Measurements from ENCODE around the gene FOXE3. TPM values are rescaled to one million over a fixed set of nuclear protein-coding genes. Genes with fewer than 3 reads are reported as not detected.

Gene FOXE3
- total and polyA plus RNA-seq, 10 of the 15 experiments (the other 5 are each of a cell fraction or from before 2014, with no cell fraction given), result 0.13 TPM; not detected in 9

- 31% methylated on average over 3 of the region's 3 CpGs for WGBS (ENCODE audit: insufficient coverage, insufficient replicate concordance, low lambda C conversion rate, missing lambda C conversion rate)
- POLR2A ChIA-PET, result interaction anchor here (0.8 kb wide), 1 partner anchor 44 kb away, joined by 3 read pairs; no protein-coding TSS in a partner anchor
- RAD21 ChIA-PET (ENCODE audit: unreplicated experiment), result interaction anchor here (0.6 to 3.1 kb wide), 12 partner anchors 8 to 338 kb away, joined by 3 to 14 read pairs (median 4); partner anchors contain the start of gene FOXD2
- SMC1A ChIA-PET (ENCODE audit: uncharacterized antibody, unreplicated experiment), result interaction anchor here (0.7 to 2.0 kb wide), 11 partner anchors 9 to 340 kb away, joined by 3 to 10 read pairs (median 4); no protein-coding TSS in a partner anchor
- Histone ChIP-seq H3K27me3 (replicated peaks in 1 of 2; ENCODE audit: control insufficient read depth in 2 of 2, insufficient read depth in 2 of 2, low read length in 1 of 2) (no peaks in the 10 kb centered on the region), H3K4me1 (ENCODE audit: control insufficient read depth, insufficient read depth, low read length) (no peaks in the 10 kb centered on the region), H2AFZ (ENCODE audit: control insufficient read depth, low read depth, low read length) (no peak overlapping the region), H3K4me3 (no peak overlapping the region), H3K36me3 (ENCODE audit: control insufficient read depth in 2 of 2, insufficient read depth in 2 of 2, low read length in 1 of 2) (no peaks in the 10 kb centered on the region), H3K4me2 (ENCODE audit: control insufficient read depth, insufficient read depth) (no peak overlapping the region), H3K9me3 (replicated peaks; ENCODE audit: control insufficient read depth, insufficient read depth, low read length) (no peaks in the 10 kb centered on the region), H3K9ac (ENCODE audit: control insufficient read depth, insufficient read depth, low read length) (no peak overlapping the region), H4K20me1 (ENCODE audit: control insufficient read depth, insufficient read depth) (no peaks in the 10 kb centered on the region), H3K27ac (ENCODE audit: control insufficient read depth, insufficient read depth) (no peak overlapping the region), H3K79me2 (ENCODE audit: control insufficient read depth, insufficient read depth, low read length) (no peaks in the 10 kb centered on the region)
- ATAC-seq, result peak; percentile 95
- DNase-seq (ENCODE audit: low read depth, low spot score), result no peak
- no TSS peak for BruUV-seq (replicated peaks)
- CTCF ChIA-PET, result interaction anchor here (0.7 to 4.3 kb wide), 24 partner anchors 9 to 338 kb away, joined by 3 to 33 read pairs (median 4); partner anchors contain the start of gene FOXD2
- peak; percentile 90 for FAIRE-seq
- intact Hi-C loops (cut with micrococcal nuclease; ENCODE audit: unreplicated experiment), result loop anchor here (1.0 to 2.0 kb wide), 3 partner anchors 48 to 337 kb away; no protein-coding TSS in a partner anchor
- in situ Hi-C loops (cut with MboI), result loop anchor here (5.0 kb wide), 1 partner anchor 323 kb away; no protein-coding TSS in a partner anchor
- no peak for TF ChIP-seq MTA2 (IDR thresholded peaks at IDR 0.05; ENCODE audit: low read depth)
- no peak for TF ChIP-seq IRF3 (IDR thresholded peaks at IDR 0.05)
- no peak for TF ChIP-seq CUX1 (IDR thresholded peaks at IDR 0.05; ENCODE audit: insufficient replicate concordance, low read depth, low read length)
- TF ChIP-seq SMARCA5 (IDR thresholded peaks at IDR 0.05), result no peak
- TF ChIP-seq ELK1 (IDR thresholded peaks at IDR 0.05; ENCODE audit: low read depth, low read length), result no peak
- no peak for TF ChIP-seq IRF4 (IDR thresholded peaks at IDR 0.05; ENCODE audit: low read depth, low read length)
- no peak for TF ChIP-seq EGR1 (IDR thresholded peaks at IDR 0.05; ENCODE audit: borderline replicate concordance in 1 of 2, low read depth in 2 of 2, low read length in 2 of 2)
- TF ChIP-seq EZH2 (IDR thresholded peaks at IDR 0.05; ENCODE audit: borderline replicate concordance, control insufficient read depth, low read depth, low read length), result no peak
- TF ChIP-seq SIX5 (IDR thresholded peaks at IDR 0.05; ENCODE audit: low read depth, low read length, severe bottlenecking), result no peak
- TF ChIP-seq PAX5 (IDR thresholded peaks at IDR 0.05; ENCODE audit: borderline replicate concordance, low read depth, low read length), result no peak
- no peak for TF ChIP-seq SMAD1 (IDR thresholded peaks at IDR 0.05; ENCODE audit: low read depth, partially characterized antibody)
- TF ChIP-seq MTA3 (IDR thresholded peaks at IDR 0.05; ENCODE audit: borderline replicate concordance, low read length), result no peak
- TF ChIP-seq ATF7 (IDR thresholded peaks at IDR 0.05; ENCODE audit: low read depth), result no peak
- TF ChIP-seq ASH2L (IDR thresholded peaks at IDR 0.05; ENCODE audit: borderline replicate concordance, low read depth), result no peak
Measured at GRCh38 chr1:47388891-47389238, 27.2 kb upstream of the FOXE3 start.
